Stimulated activated CD4-positive, alpha-beta T cell treated with anti-CD3 and anti-CD28 coated beads, Interleukin-2, amount 100 ng/mL, for 4 hours (primary cell): ENCODE measurements around the gene YBX2.

Experiments used
- DNase-seq: peaks from one replicate; pipeline ENCODE4 v3.0.0-alpha.2; 2020; ENCODE audit warnings: low read depth

YBX2 gene

DNA sequence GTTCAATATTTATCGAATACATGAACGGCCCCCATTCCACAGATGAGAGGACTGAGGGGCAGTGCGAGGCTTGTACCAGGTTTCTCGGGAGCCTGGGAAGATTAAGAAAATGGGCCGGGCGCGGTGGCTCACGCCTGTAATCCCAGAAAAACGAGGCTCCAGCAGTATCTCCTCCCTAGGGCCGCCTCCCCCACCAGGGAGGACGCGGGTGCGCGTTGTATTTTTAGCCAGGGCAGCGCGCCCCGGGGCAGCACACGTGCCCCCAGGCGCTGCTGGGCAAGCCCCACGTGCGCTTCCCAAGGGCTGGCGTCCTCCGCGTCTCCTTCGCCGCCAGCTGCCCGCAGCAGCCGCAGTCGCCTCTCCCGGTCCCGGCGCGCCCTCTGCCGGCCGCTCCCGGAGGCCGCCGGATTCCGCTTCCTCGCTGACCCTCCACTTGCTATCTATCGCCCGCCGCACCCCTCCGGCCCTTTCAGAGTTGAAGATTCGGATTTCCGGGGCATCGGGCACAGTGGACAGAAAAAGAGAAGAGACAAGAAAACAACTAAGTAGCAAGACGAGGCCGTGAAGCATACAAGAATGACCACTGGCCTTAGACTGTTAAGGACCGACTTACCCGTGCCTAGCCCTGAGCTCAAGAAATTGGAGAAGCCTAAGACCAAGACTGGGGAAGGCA is 1.9 kb upstream of the YBX2 start:
- DNase-seq = peak; percentile 51

- DNase-seq = no peak
Observed at GRCh38 chr17:7295230-7296180, 1.1 kb upstream of the YBX2 start.

DNA sequence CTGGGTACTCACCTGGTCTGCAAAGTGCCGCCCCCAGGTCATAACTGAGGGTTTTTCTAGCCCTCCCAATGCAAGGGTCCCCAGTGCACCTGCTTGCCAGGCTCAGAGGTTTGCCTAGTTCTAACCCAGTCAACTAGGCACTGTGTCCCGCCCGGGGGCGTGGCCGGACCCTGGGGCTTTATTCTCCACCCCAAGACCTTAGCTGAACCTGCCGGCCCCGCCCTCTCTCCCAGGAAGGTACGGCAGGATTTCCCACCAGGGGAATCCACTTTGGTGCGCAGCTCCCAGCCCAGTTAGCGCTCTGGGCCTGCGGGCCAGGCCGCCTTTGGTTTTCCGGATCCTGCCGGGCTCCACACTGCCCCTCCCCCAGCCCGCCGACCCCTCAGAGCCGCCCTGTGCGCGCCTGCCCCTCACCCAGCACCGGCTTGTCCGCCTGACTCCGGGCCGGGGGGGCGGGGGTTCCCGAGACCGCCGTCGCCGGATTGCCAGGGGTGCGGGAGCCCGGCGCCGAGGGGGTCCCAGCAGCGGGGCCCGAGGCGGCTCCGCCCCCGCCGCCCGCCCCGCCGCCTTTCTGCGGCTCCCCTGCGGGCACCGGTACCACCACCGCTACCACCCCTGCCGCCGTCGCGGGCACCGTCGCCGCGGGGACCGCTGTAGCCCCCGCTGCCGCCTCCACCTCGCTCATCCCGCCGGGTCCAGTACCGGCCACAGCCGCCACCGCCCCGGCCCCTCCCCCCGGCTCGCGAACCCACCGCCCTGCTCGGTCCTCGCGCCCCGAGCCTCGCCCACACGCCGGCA is 424 bp downstream of the YBX2 start:
- DNase-seq = no peak

DNA sequence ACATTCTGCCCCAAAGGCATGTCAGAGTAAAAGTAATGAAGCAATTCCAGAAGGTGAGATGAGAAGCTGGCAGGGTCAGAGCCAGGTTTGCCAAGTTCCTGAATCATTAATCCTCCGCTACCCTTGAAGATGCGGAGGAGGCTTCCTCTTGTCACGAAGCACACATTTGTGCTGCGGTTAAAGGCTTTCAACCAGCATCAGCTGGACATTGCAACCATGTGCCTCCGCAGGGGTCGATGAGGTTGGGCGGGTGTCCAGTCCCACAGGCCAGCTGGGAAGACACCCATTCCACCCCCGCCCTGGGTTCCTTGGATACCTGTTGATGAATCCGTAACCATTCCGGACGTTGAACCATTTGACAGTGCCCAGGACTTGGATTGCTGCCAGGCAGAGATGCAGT is 1.3 kb downstream of the YBX2 start:
- no peak for DNase-seq

GRCh38 chr17:7292729-7293128 is 1.7 kb downstream of the YBX2 start:
- DNase-seq = no peak

GRCh38 chr17:7292194-7292593 is 2.2 kb downstream of the YBX2 start:
- no peak for DNase-seq

DNA sequence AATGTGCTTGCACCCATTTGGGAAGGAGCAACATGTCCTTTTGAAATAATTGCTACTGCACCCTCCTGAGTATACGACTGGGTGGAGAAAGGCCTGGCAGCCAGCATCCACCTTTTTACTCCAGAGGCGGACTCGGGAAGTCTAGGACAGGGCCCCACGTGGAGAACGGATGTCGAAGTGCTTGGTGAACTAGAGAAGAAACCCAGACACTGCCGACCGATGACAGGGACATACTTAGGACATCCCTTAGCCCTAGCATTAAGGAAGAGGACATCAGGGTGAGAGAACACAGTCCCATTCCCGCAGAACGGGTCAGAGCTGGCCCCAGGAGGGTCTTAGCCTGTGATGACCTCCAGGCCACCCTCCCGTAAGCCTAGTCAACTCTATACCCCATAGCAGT is 3.8 kb downstream of the YBX2 start:
- no peak for DNase-seq

DNA sequence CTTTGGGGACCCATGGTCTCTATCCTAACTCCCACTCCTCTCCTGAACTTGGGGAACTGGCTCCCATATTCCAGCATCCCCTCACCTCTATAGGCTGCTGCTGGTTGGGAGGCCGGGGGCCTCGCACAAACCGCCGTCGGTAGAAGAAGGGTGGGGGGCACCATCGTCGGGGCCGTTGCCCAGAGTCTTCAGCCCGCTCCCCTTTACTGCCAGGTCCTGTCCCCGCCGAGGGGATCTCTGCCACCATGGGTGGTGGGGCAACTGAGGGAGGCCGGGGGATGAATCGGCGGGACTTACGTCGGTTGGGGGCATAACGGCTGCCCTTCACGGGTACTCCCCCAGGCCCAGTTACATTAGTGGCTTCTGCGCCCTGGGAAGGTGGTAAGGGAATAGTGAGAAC is 4.3 kb downstream of the YBX2 start:
- DNase-seq = no peak

GRCh38 chr17:7289256-7290032 is 5.0 kb downstream of the YBX2 start:
- DNase-seq = no peak

DNA sequence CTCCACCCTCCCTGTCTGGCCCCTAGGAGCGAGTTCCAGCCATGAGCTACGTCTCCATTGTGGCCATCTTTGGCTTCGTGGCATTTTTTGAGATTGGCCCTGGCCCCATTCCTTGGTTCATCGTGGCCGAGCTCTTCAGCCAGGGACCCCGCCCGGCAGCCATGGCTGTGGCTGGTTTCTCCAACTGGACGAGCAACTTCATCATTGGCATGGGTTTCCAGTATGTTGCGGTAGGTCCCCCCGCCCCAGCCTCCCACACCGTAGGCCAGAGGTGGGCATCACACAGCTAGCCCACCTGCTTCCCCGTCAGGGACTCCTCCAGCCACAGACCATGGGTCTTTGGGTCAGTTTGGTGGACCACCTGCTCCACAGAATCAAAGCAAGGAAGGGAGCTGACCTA is 8.8 kb downstream of the YBX2 start:
- DNase-seq = no peak

GRCh38 chr17:7284911-7285310 is 9.5 kb downstream of the YBX2 start:
- no peak for DNase-seq

DNA sequence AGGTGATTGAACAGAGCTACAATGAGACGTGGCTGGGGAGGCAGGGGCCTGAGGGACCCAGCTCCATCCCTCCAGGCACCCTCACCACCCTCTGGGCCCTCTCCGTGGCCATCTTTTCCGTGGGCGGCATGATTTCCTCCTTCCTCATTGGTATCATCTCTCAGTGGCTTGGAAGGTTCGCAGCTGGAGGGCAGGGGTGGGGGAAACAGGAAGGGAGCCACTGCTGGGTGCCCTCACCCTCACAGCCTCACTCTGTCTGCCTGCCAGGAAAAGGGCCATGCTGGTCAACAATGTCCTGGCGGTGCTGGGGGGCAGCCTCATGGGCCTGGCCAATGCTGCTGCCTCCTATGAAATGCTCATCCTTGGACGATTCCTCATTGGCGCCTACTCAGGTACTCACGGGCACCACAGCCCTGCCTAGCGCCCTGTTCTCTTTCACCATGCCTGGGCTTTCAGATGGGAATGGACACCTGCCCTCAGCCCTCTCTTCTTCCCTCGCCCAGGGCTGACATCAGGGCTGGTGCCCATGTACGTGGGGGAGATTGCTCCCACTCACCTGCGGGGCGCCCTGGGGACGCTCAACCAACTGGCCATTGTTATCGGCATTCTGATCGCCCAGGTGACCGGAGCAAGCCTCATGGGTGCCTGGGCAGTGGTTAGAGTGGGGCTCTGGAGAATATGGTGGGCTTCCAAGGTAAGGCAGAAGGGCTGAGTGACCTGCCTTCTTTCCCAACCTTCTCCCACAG is 10.8 kb downstream of the YBX2 start:
- DNase-seq = no peak

- no peak for DNase-seq
Observed at GRCh38 chr17:7282752-7283321, 11.6 kb downstream of the YBX2 start.

DNA sequence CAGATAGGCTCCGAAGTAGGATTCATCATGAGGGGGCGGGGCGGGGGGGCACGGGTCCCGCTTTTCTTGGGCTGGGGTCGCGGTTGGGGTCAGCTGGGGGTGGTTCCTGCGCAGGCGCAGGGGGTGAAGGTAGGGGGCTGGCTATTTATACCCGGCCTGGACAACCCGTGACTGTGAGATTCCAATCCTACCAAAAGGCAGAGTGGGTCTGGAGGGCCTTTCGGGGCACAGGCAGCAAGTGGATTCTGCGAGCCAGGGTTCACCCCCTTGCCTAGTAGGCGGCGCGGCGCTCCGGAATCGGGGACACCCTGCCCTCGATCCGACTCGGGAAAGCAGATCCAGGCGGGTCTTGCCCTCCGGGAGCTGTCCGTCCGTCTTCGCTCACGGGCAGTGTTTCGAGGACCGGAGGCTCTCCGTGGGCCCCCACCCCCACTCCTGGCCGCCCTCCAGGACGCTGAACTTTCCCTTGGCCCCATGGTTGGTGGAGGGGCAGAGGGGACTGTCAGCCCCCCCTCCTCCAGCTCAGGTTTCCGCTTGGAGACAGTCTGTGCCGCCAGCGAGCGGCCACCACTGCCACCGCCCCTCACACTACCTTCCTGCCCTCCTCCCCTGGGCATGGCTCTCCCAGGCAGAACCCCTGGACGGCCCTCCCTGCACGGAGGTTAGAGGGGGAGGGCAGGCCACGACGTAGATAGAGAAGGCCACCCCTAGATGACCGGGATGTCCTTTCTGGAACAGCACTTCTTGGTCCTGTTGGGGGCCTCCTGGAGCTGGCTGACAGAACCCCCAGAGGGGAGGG is 12.3 kb downstream of the YBX2 start:
- no peak for DNase-seq

GRCh38 chr17:7281074-7281952 is 13.1 kb downstream of the YBX2 start, which contains the start of gene SLC2A4:
SLC2A4 (plus strand) TSS chr17:7281718; CDS start chr17:7281935, 217 bp downstream.
- DNase-seq = peak; percentile 87

GRCh38 chr17:7280519-7281073 is 13.8 kb downstream of the YBX2 start:
- DNase-seq = peak; percentile 81

DNA sequence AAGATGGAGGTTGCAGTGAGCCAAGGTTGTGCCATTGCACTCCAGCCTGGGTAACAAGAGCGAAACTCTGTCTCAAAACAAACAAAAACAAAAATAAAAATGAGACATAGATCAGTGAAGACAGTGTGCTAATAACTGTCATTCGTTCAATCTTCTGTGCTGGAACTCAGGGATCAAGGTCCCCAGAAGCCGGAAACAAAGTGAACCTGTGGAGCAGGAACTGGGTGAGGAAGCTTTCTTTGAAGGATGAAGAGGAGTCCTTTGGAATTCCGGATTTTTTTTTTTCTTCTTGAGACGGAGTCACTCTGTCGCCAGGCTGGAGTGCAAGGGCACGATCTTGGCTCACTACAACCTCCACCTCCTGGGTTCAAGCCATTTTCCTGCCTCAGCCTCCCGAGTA is 15.0 kb downstream of the YBX2 start:
- DNase-seq = no peak

GRCh38 chr17:7266784-7267183 is 27.7 kb downstream of the YBX2 start:
- no peak for DNase-seq

- DNase-seq = no peak
Observed at GRCh38 chr17:7263801-7264078, 30.7 kb downstream of the YBX2 start.
